GM19023 (cell line): Measurements from ENCODE around the gene ZNF578.
"Not testable (repeated sequence)": the region's sequence is repeated elsewhere in the genome, so short reads cannot be mapped to it uniquely, and the experiment has no call there.

ENCODE experiments used
- ATAC-seq: cut with Tn5 transposase; IDR thresholded peaks from one replicate; pipeline ENCODE4 v1.9.1; 2021; ENCODE audit warnings: mild to moderate bottlenecking, moderate library complexity; ENCODE audit not compliant: unreplicated experiment

ZNF578 gene

DNA sequence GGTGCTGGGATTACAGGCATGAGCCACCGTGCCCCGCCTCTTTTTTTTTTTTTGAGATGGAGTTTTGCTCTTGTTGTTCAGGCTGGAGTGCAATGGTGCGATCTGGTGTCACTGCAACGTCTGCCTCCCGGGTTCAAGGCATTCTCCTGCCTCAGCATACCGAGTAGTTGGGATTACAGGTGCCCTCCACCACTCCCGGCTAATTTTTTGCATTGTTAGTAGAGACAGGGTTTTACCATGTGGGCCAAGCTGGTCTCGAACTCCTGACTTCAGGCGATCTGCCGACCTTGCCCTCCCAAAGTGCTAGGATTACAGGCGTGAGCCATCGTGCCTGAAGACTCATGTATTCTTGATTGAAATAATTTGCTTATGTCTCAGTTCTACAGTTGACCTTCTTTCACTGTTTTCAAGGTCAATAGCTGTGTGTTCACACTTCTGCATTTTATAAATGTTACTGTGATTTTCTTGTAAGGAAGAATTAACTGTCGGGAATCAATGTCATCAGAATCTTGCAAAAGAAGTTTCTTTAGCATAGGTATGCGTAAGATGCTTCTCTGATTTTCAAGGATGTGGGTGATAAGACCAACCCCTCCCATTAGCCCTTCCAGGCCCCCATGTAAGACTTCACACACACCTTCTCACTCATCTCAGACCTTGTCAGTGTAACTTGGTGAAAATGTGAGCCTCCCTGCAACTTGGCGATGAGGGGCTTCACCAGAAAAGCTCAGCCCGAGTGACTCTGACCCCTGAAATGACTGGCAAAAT lies 104.1 kb downstream of the ZNF578 start:
- no peak for ATAC-seq

DNA sequence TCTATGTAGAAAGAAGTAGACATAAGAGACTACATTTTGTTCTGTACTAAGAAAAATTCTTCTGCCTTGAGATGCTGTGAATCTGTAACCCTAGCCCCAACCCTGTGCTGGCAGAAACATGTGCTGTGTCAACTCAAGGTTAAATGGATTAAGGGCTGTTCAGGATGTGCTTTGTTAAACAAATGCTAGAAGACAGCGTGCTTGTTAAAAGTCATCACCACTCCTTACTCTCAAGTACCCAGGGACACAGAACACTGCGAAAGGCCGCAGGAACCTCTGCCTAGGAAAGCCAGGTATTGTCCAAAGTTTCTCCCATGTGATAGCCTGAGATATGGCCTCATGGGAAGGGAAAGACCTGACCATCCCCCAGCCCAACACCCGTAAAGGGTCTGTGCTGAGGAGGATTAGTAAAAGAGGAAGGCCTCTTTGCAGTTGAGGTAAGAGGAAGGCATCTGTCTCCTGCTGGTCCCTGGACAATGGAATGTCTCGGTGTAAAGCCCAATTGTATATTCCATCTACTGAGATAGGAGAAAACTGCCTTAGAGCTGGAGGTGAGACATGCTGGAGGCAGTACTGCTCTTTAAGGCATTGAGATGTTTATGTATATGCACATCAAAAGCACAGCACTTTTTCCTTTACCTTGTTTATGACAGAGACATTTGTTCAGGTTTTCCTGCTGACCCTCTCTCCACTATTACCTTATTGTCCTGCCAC lies 105.5 kb downstream of the ZNF578 start:
- not testable (repeated sequence) for ATAC-seq

DNA sequence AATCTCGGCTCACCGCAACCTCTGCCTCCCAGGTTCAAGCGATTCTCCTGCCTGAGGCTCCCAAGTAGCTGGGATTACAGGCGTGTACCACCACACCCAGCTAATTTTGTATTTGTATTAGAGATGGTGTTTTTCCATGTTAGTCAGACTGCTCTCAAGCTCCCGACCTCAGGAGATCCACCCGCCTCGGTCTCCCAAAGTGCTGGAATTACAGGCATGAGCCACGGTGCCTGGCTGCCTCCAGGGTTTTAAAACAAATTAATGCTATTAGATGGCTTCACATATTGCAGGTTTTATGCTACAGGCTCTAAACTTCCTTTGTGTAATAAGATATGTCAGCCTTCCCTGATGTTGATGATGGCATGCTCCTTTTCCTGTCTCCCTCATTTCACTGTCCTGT lies 108.3 kb downstream of the ZNF578 start:
- ATAC-seq: not testable (repeated sequence)
